ENCODE results near the gene MX1. TPM values are rescaled to one million over a fixed set of nuclear protein-coding genes. Genes with fewer than 3 reads are reported as not detected.

MX1 gene
- total RNA-seq, 1 donor, result 16.0 TPM

- no peak for TF ChIP-seq CTCF (IDR thresholded peaks at IDR 0.05; ENCODE audit: insufficient read depth, low read depth, low read length)
- no peak overlapping the region for H3K4me3 ChIP-seq (ENCODE audit: low read depth, low read length)
- DNase-seq (ENCODE audit: low read depth), result no peak
Measured at GRCh38 chr21:41488080-41488479, 62.0 kb downstream of the MX1 start.

GRCh38 chr21:41489329-41489728 is 63.3 kb downstream of the MX1 start:
- H3K4me3 ChIP-seq (ENCODE audit: low read depth, low read length), result no peak overlapping the region
- DNase-seq (ENCODE audit: low read depth), result no peak
- TF ChIP-seq CTCF (IDR thresholded peaks at IDR 0.05; ENCODE audit: insufficient read depth, low read depth, low read length), result no peak

- H3K4me3 ChIP-seq (ENCODE audit: low read depth, low read length), result no peak overlapping the region
- DNase-seq (ENCODE audit: low read depth), result no peak
- no peak for TF ChIP-seq CTCF (IDR thresholded peaks at IDR 0.05; ENCODE audit: insufficient read depth, low read depth, low read length)
Measured at GRCh38 chr21:41490330-41490729, 64.3 kb downstream of the MX1 start.

- no peak for TF ChIP-seq CTCF (IDR thresholded peaks at IDR 0.05; ENCODE audit: insufficient read depth, low read depth, low read length)
- no peak overlapping the region for H3K4me3 ChIP-seq (ENCODE audit: low read depth, low read length)
Measured at GRCh38 chr21:41491412-41491811, 65.4 kb downstream of the MX1 start.

GRCh38 chr21:41494242-41494641 is 68.2 kb downstream of the MX1 start:
- DNase-seq (ENCODE audit: low read depth), result no peak
- TF ChIP-seq CTCF (IDR thresholded peaks at IDR 0.05; ENCODE audit: insufficient read depth, low read depth, low read length), result no peak
- no peak overlapping the region for H3K4me3 ChIP-seq (ENCODE audit: low read depth, low read length)

More at GRCh38 chr21:41491412-41491811, 65.4 kb downstream of the MX1 start:
- no peak for DNase-seq (ENCODE audit: low read depth)

- H3K4me3 ChIP-seq (ENCODE audit: low read depth, low read length), result no peak overlapping the region
- TF ChIP-seq CTCF (IDR thresholded peaks at IDR 0.05; ENCODE audit: insufficient read depth, low read depth, low read length), result no peak
- DNase-seq (ENCODE audit: low read depth), result no peak
Measured at GRCh38 chr21:41497008-41497407, 71.0 kb downstream of the MX1 start.

GRCh38 chr21:41497788-41498187 is 71.7 kb downstream of the MX1 start:
- DNase-seq (ENCODE audit: low read depth), result no peak
- TF ChIP-seq CTCF (IDR thresholded peaks at IDR 0.05; ENCODE audit: insufficient read depth, low read depth, low read length), result no peak
- no peak overlapping the region for H3K4me3 ChIP-seq (ENCODE audit: low read depth, low read length)

Data from fibroblast of villous mesenchyme (primary cell).